GM23338 (cell line): ENCODE data around the gene LRP1-AS. TPM values are rescaled to one million over a fixed set of nuclear protein-coding genes. Genes with fewer than 3 reads are reported as not detected.

Experiments used
- ATAC-seq: fragments of 200-7000 bp; cut with Tn5 transposase; 3 replicates; pipeline ENCODE4 v1.9.1; 2020
- DNase-seq: peaks from one replicate; pipeline ENCODE4 v3.0.0-alpha.2; 2015; ENCODE audit warnings: low spot score
- H2AFZ ChIP-seq: fragments of 200-600 bp; sonication (generic); 2 replicates; pipeline ENCODE4 v1.8.0; 2016; ENCODE audit warnings: antibody characterized with exemption, mild to moderate bottlenecking, moderate library complexity
- H3F3A ChIP-seq: fragments of 200-600 bp; sonication (generic); replicated peaks from 2 replicates; pipeline ENCODE4 v1.8.0; 2017; ENCODE audit warnings: antibody characterized with exemption, mixed run types, low read depth
- H3K27ac ChIP-seq: fragments of 200-600 bp; sonication (generic); 2 replicates; pipeline ENCODE4 v1.6.1; 2016; ENCODE audit warnings: low read depth
- H3K27me3 ChIP-seq: fragments of 200-600 bp; sonication (generic); 2 replicates; pipeline ENCODE4 v1.8.0; 2016; ENCODE audit warnings: mild to moderate bottlenecking, mixed run types, moderate library complexity; ENCODE audit not compliant: insufficient read depth
- H3K36me3 ChIP-seq: fragments of 200-600 bp; sonication (generic); 2 replicates; pipeline ENCODE4 v1.8.0; 2016; ENCODE audit warnings: mild to moderate bottlenecking; ENCODE audit not compliant: insufficient read depth
- H3K4me1 ChIP-seq: fragments of 200-600 bp; sonication (generic); 2 replicates; pipeline ENCODE4 v1.8.0; 2016; ENCODE audit warnings: mild to moderate bottlenecking, moderate library complexity; ENCODE audit not compliant: insufficient read depth
- H3K4me2 ChIP-seq: fragments of 200-600 bp; sonication (generic); 2 replicates; pipeline ENCODE4 v1.7.1; 2017; ENCODE audit warnings: mixed run types
- H3K4me3 ChIP-seq: fragments of 200-600 bp; sonication (generic); 2 replicates; pipeline ENCODE4 v1.6.1; 2016; ENCODE audit warnings: mixed run types
- H3K79me2 ChIP-seq: fragments of 200-600 bp; sonication (generic); replicated peaks from 2 replicates; pipeline ENCODE4 v1.8.0; 2017; ENCODE audit warnings: mild to moderate bottlenecking; ENCODE audit not compliant: insufficient read depth
- H3K9me2 ChIP-seq: fragments of 200-600 bp; sonication (generic); 2 replicates; pipeline ENCODE4 v1.8.0; 2017; ENCODE audit not compliant: insufficient read depth
- H4K20me1 ChIP-seq: fragments of 200-600 bp; sonication (generic); replicated peaks from 2 replicates; pipeline ENCODE4 v1.8.0; 2017; ENCODE audit warnings: mild to moderate bottlenecking; ENCODE audit not compliant: insufficient read depth
- H3K27ac Mint-ChIP-seq: 2 replicates; pipeline ENCODE4 v1.8.0; 2020; ENCODE audit warnings: inconsistent platforms, mild to moderate bottlenecking, moderate library complexity, mixed read lengths
- H3K27me3 Mint-ChIP-seq: 3 replicates; pipeline ENCODE4 v1.8.0; 2022; ENCODE audit warnings: low read depth, mild to moderate bottlenecking, moderate library complexity, mixed read lengths, inconsistent platforms; ENCODE audit not compliant: insufficient read depth, poor library complexity
- H3K36me3 Mint-ChIP-seq: 3 replicates; pipeline ENCODE4 v1.8.0; 2021; ENCODE audit warnings: low read depth, mild to moderate bottlenecking, inconsistent platforms, moderate library complexity, mixed read lengths
- H3K4me1 Mint-ChIP-seq: 3 replicates; pipeline ENCODE4 v1.8.0; 2020; ENCODE audit warnings: mild to moderate bottlenecking, inconsistent platforms, mixed read lengths
- H3K4me3 Mint-ChIP-seq: 3 replicates; pipeline ENCODE4 v1.8.0; 2021; ENCODE audit warnings: moderate library complexity, mild to moderate bottlenecking, inconsistent platforms, mixed read lengths
- H3K9me3 Mint-ChIP-seq: 3 replicates; pipeline ENCODE4 v1.8.0; 2020; ENCODE audit warnings: moderate library complexity, mild to moderate bottlenecking, inconsistent platforms, mixed read lengths
- CREB1 ChIP-seq: fragments of 250-450 bp; sonication (Bioruptor Pico); IDR thresholded peaks from 2 replicates; pipeline ENCODE4 v1.5.0; 2020; ENCODE audit warnings: low read depth, mild to moderate bottlenecking, moderate library complexity
- CTCF ChIP-seq, 2 experiments: fragments of 200-600 bp in 1 of 2; sonication (generic) in 1 of 2; conservative IDR thresholded peaks; 2 replicates each; pipeline versions ENCODE4 v1.5.1 to v1.6.1; 2016 to 2017; ENCODE audit warnings: antibody characterized with exemption in 2 of 2, low read depth in 2 of 2, mild to moderate bottlenecking in 2 of 2, moderate library complexity in 1 of 2
- ETS1 ChIP-seq: IDR thresholded peaks from 2 replicates; pipeline ENCODE4 v1.6.1; 2016; ENCODE audit warnings: antibody characterized with exemption
- EZH2 ChIP-seq: fragments of 200-600 bp; sonication (generic); IDR thresholded peaks from one replicate; pipeline ENCODE4 v1.8.0; 2017; ENCODE audit warnings: antibody characterized with exemption, mild to moderate bottlenecking, low read depth; ENCODE audit not compliant: unreplicated experiment
- NANOG ChIP-seq: IDR thresholded peaks from 2 replicates; pipeline ENCODE4 v1.6.1; 2016; ENCODE audit warnings: antibody characterized with exemption, borderline replicate concordance
- ZNF114 ChIP-seq: fragments of 250-450 bp; sonication (Bioruptor Pico); IDR thresholded peaks from 2 replicates; pipeline ENCODE4 v1.5.0; 2020; ENCODE audit warnings: mild to moderate bottlenecking, moderate library complexity
- ZNF331 ChIP-seq: fragments of 250-450 bp; sonication (Bioruptor Pico); IDR thresholded peaks from 2 replicates; pipeline ENCODE4 v1.5.0; 2020; ENCODE audit warnings: low read depth, mild to moderate bottlenecking, moderate library complexity
- polyA plus RNA-seq: library from polyadenylated mRNA; unstranded; fragments of >200 nt; fragmentation: Nextera tagmentation; extraction: Ambion mirVana; gene quantifications from 2 replicates; pipeline ENCODE4 v1.2.1, GENCODE V29; 2016
- total RNA-seq: library from RNA; depleted of rRNA; stranded (reverse); fragments of >200 nt; shearing (Covaris generic); gene quantifications from 2 replicates; pipeline ENCODE4 v1.2.3, GENCODE V29; 2014

The LRP1-AS gene
- total and polyA plus RNA-seq, 2 experiments from 2014 or later = 0.86 TPM; not detected in 1

GRCh38 chr12:57116580-57117281 is 30.7 kb downstream of the LRP1-AS start (continued):
- TF ChIP-seq ZNF331 (CRISPR knock-in tag) (no peak), ETS1 (no peak), ZNF114 (CRISPR knock-in tag) (no peak), NANOG (no peak)

GRCh38 chr12:57112492-57113294 is 34.7 kb downstream of the LRP1-AS start:
- no peak overlapping the region for H3K27ac Mint-ChIP-seq
- Histone ChIP-seq H3K79me2 (peaks cover 9% of the 10 kb centered on the region), H4K20me1 (no peaks in the 10 kb centered on the region), H3K4me1 (peaks cover 20% of the 10 kb centered on the region), H3K27me3 (no peaks in the 10 kb centered on the region), H3F3A (peaks cover 6% of the 10 kb centered on the region), H3K27ac (no peak overlapping the region), H3K4me2 (0 out of 2 replicates have a peak overlapping the region, but pooled peaks have one; percentile 53), H3K4me3 (no peak overlapping the region; the same call in 1 of the 2 replicates), H3K36me3 (no peaks in the 10 kb centered on the region), H2AFZ (no peak overlapping the region), H3K9me2 (no peaks in the 10 kb centered on the region)
- no peak for ATAC-seq
- H3K27me3 Mint-ChIP-seq = peaks cover 24% of the 10 kb centered on the region
- no peaks in the 10 kb centered on the region; the same call in 1 of the 3 replicates for H3K9me3 Mint-ChIP-seq
- peaks cover 2% of the 10 kb centered on the region; the same call in 1 of the 3 replicates for H3K36me3 Mint-ChIP-seq
- TF ChIP-seq CREB1 (no peak), CTCF (conservative IDR thresholded peaks at IDR 0.05; ENCODE audit: low read depth in 2 of 2) (peak; percentile 87 to 98; a peak in 3 of 4 replicates)
- H3K4me1 Mint-ChIP-seq = peaks cover 31% of the 10 kb centered on the region
- H3K4me3 Mint-ChIP-seq = peak overlapping the region; percentile 7; the same call in 1 of the 3 replicates
- no peak for DNase-seq

GRCh38 chr12:57111031-57111734 is 36.2 kb downstream of the LRP1-AS start, which contains the start of gene STAT6:
STAT6 (minus strand) TSS chr12:57111362; CDS start chr12:57108278, 3,084 bp downstream.
- Mint-ChIP-seq H3K9me3 (no peaks in the 10 kb centered on the region; the same call in 1 of the 3 replicates), H3K36me3 (peaks cover 15% of the 10 kb centered on the region; the same call in 2 of the 3 replicates), H3K27me3 (peaks cover 22% of the 10 kb centered on the region), H3K27ac (peak within 1 kb of the TSS; percentile 99), H3K4me3 (peak within 1 kb of the TSS; percentile 74), H3K4me1 (peaks cover 31% of the 10 kb centered on the region)
- Histone ChIP-seq H4K20me1 (no peaks in the 10 kb centered on the region), H3K4me2 (peak within 1 kb of the TSS; percentile 75), H3K9me2 (no peaks in the 10 kb centered on the region), H3K36me3 (no peaks in the 10 kb centered on the region), H2AFZ (peak within 1 kb of the TSS; percentile 4; the same call in 1 of the 2 replicates), H3F3A (peaks cover 6% of the 10 kb centered on the region), H3K27ac (peak within 1 kb of the TSS; percentile 79), H3K27me3 (no peaks in the 10 kb centered on the region), H3K4me3 (peak within 1 kb of the TSS; percentile 49), H3K79me2 (peaks cover 9% of the 10 kb centered on the region), H3K4me1 (peaks cover 20% of the 10 kb centered on the region)
- peak; percentile 77 for DNase-seq
- TF ChIP-seq EZH2 = no peak
- TF ChIP-seq CTCF (conservative IDR thresholded peaks at IDR 0.05; ENCODE audit: low read depth in 2 of 2) = peak in 1 of 2 experiments; percentile 37; a peak in 2 of 4 replicates
- TF ChIP-seq CREB1 = 0 out of 2 replicates have a peak, but pooled peaks have one; percentile 15
- ATAC-seq = peak; percentile 24
